A673 (cell line): ENCODE results near the gene GFRAL. TPM values are rescaled to one million over a fixed set of nuclear protein-coding genes. Genes with fewer than 3 reads are reported as not detected.

Experiments used
- BruUV-seq: library from RNA; stranded (reverse); fragments of 400-500 nt; replicated peaks from 2 replicates; lab custom pipeline; 2021; lab: Mats Ljungman, UMichigan
- CTCF ChIA-PET: fragments of 300-600 bp; sonication (Branson Sonifier 250); formaldehyde crosslinking; loops from one replicate; lab custom pipeline; 2022; ENCODE audit warnings: antibody characterized with exemption; lab: Charles Lee
- POLR2A ChIA-PET: fragments of 300-600 bp; sonication (Branson Sonifier 250); formaldehyde crosslinking; loops from one replicate; lab custom pipeline; 2022; ENCODE audit warnings: antibody characterized with exemption; ENCODE audit not compliant: low non-redundant PET; lab: Charles Lee
- DNase-seq: peaks from one replicate; pipeline ENCODE4 v3.0.0-alpha.2; 2015; ENCODE audit warnings: low spot score
- H3K27ac ChIP-seq: fragments of 200-600 bp; sonication (generic); 2 replicates; pipeline ENCODE4 v1.5.1; 2016; ENCODE audit warnings: mixed run types, low read depth, mild to moderate bottlenecking, mixed read lengths, antibody characterized with exemption, low read length; ENCODE audit not compliant: poor library complexity, severe bottlenecking
- H3K27me3 ChIP-seq: fragments of 200-600 bp; sonication (generic); replicated peaks from 2 replicates; pipeline ENCODE4 v1.6.1; 2017; ENCODE audit warnings: mixed run types, low read depth, mild to moderate bottlenecking, mixed read lengths, antibody characterized with exemption, low read length; ENCODE audit not compliant: insufficient read depth, poor library complexity
- H3K36me3 ChIP-seq: fragments of 200-600 bp; sonication (generic); 2 replicates; pipeline ENCODE4 v1.6.1; 2016; ENCODE audit warnings: mixed run types, mild to moderate bottlenecking, mixed read lengths, antibody characterized with exemption, low read length; ENCODE audit not compliant: insufficient read depth, poor library complexity, severe bottlenecking
- H3K4me1 ChIP-seq: fragments of 200-600 bp; sonication (generic); 2 replicates; pipeline ENCODE4 v1.6.1; 2017; ENCODE audit warnings: mixed run types, mild to moderate bottlenecking, mixed read lengths, antibody characterized with exemption, low read length; ENCODE audit not compliant: insufficient read depth, poor library complexity, severe bottlenecking
- H3K4me3 ChIP-seq: fragments of 200-600 bp; sonication (generic); 2 replicates; pipeline ENCODE4 v1.5.1; 2016; ENCODE audit warnings: low read depth, mixed run types, mild to moderate bottlenecking, mixed read lengths, low read length; ENCODE audit not compliant: poor library complexity, severe bottlenecking
- H3K9me3 ChIP-seq: fragments of 200-600 bp; sonication (generic); 2 replicates; pipeline ENCODE4 v1.6.1; 2016; ENCODE audit warnings: mixed run types, low read depth, mild to moderate bottlenecking, mixed read lengths, antibody characterized with exemption, low read length; ENCODE audit not compliant: poor library complexity, severe bottlenecking
- CTCF ChIP-seq: fragments of 300-800, 200-600 bp; sonication (generic); conservative IDR thresholded peaks from 2 replicates; pipeline ENCODE4 v1.5.1; 2017; ENCODE audit warnings: low read depth, mild to moderate bottlenecking, antibody characterized with exemption, low read length, moderate library complexity, mixed read lengths
- EZH2 ChIP-seq: fragments of 200-600 bp; sonication (generic); IDR thresholded peaks from 2 replicates; pipeline ENCODE4 v1.6.1; 2017; ENCODE audit warnings: borderline replicate concordance, low read depth, mild to moderate bottlenecking, mixed read lengths, antibody characterized with exemption, low read length; ENCODE audit not compliant: poor library complexity, severe bottlenecking
- intact Hi-C: fragments of 100-400 bp; cut with micrococcal nuclease; formaldehyde crosslinking; loops from one replicate; pipeline ENCODE4 v1.10.0; 2022; ENCODE audit not compliant: unreplicated experiment
- total RNA-seq: library from RNA; stranded (reverse); gene quantifications from 2 replicates; pipeline ENCODE4 v1.2.3, GENCODE V29; 2021

GFRAL gene
- total RNA-seq, 1 experiment from 2014 or later, result not detected

- POLR2A ChIA-PET, result no interaction called here
- intact Hi-C loops, result loop anchor here (2.0 to 5.0 kb wide), 2 partner anchors 161 to 849 kb away; no protein-coding TSS in a partner anchor
- CTCF ChIA-PET, result no interaction called here
Measured at GRCh38 chr6:55443238-55444134, 116.2 kb downstream of the GFRAL start.

GRCh38 chr6:55445648-55446204 lies 118.5 kb downstream of the GFRAL start:
- ChIA-PET CTCF (interaction anchor here (0.6 to 1.4 kb wide), 4 partner anchors 169 to 1150 kb away, joined by 4 to 10 read pairs (median 6); no protein-coding TSS in a partner anchor), POLR2A (no interaction called here)
- DNase-seq, result peak; percentile 56
- H3K4me3 ChIP-seq, result no peak overlapping the region
- no TSS peak for BruUV-seq
- intact Hi-C loops, result loop anchor here (2.0 to 5.0 kb wide), 3 partner anchors 442 to 847 kb away; no protein-coding TSS in a partner anchor
- no peaks in the 10 kb centered on the region for H3K36me3 ChIP-seq
- no peaks in the 10 kb centered on the region for H3K27me3 ChIP-seq
- TF ChIP-seq CTCF (peak; percentile 71), EZH2 (no peak)
- H3K9me3 ChIP-seq, result no peaks in the 10 kb centered on the region
- H3K4me1 ChIP-seq, result no peaks in the 10 kb centered on the region
- no peak overlapping the region for H3K27ac ChIP-seq

More at GRCh38 chr6:55443238-55444134, 116.2 kb downstream of the GFRAL start:
- BruUV-seq, result no TSS peak
- TF ChIP-seq CTCF (no peak), EZH2 (no peak)
- no peaks in the 10 kb centered on the region for H3K36me3 ChIP-seq
- H3K4me3 ChIP-seq, result no peak overlapping the region
- H3K27me3 ChIP-seq, result no peaks in the 10 kb centered on the region
- H3K27ac ChIP-seq, result no peak overlapping the region
- DNase-seq, result no peak
- H3K4me1 ChIP-seq, result no peaks in the 10 kb centered on the region
- no peaks in the 10 kb centered on the region for H3K9me3 ChIP-seq

GRCh38 chr6:55447891-55448290 lies 120.6 kb downstream of the GFRAL start:
- Histone ChIP-seq H3K36me3 (no peaks in the 10 kb centered on the region), H3K27me3 (no peaks in the 10 kb centered on the region), H3K4me1 (no peaks in the 10 kb centered on the region), H3K27ac (no peak overlapping the region), H3K4me3 (no peak overlapping the region), H3K9me3 (no peaks in the 10 kb centered on the region)
- POLR2A ChIA-PET, result no interaction called here
- no peak for DNase-seq
- CTCF ChIA-PET, result no interaction called here
- no peak for TF ChIP-seq EZH2
- TF ChIP-seq CTCF, result no peak
- no TSS peak for BruUV-seq
- intact Hi-C loops, result loop anchor here (5.0 kb wide), 2 partner anchors 439 to 494 kb away; no protein-coding TSS in a partner anchor
